ENCODE results near the gene SPG11. TPM values are rescaled to one million over a fixed set of nuclear protein-coding genes. Genes with fewer than 3 reads are reported as not detected.

Gene SPG11
- total and polyA plus RNA-seq, 2 experiments from 2014 or later: 23.3 to 42.2 TPM

- H3K4me3 Mint-ChIP-seq: no peak overlapping the region
- Histone ChIP-seq H3K4me1 (ENCODE audit: insufficient read depth) (peaks cover 9% of the 10 kb centered on the region), H3K36me3 (ENCODE audit: insufficient read depth) (peaks cover 16% of the 10 kb centered on the region; the same call in 1 of the 2 replicates), H2AFZ (no peak overlapping the region), H3K4me3 (no peak overlapping the region), H3F3A (replicated peaks; ENCODE audit: low read depth) (no peaks in the 10 kb centered on the region), H4K20me1 (replicated peaks; ENCODE audit: insufficient read depth) (peaks cover 18% of the 10 kb centered on the region), H3K27ac (ENCODE audit: low read depth) (no peak overlapping the region), H3K79me2 (replicated peaks; ENCODE audit: insufficient read depth) (peaks cover 98% of the 10 kb centered on the region), H3K27me3 (ENCODE audit: insufficient read depth) (no peaks in the 10 kb centered on the region), H3K9me2 (ENCODE audit: insufficient read depth) (no peaks in the 10 kb centered on the region), H3K4me2 (no peak overlapping the region)
- H3K4me1 Mint-ChIP-seq: peaks cover 12% of the 10 kb centered on the region; the same call in 2 of the 3 replicates
- no peak for TF ChIP-seq EZH2phosphoT487 (IDR thresholded peaks at IDR 0.05; ENCODE audit: unreplicated experiment)
- TF ChIP-seq, protein P1, sequence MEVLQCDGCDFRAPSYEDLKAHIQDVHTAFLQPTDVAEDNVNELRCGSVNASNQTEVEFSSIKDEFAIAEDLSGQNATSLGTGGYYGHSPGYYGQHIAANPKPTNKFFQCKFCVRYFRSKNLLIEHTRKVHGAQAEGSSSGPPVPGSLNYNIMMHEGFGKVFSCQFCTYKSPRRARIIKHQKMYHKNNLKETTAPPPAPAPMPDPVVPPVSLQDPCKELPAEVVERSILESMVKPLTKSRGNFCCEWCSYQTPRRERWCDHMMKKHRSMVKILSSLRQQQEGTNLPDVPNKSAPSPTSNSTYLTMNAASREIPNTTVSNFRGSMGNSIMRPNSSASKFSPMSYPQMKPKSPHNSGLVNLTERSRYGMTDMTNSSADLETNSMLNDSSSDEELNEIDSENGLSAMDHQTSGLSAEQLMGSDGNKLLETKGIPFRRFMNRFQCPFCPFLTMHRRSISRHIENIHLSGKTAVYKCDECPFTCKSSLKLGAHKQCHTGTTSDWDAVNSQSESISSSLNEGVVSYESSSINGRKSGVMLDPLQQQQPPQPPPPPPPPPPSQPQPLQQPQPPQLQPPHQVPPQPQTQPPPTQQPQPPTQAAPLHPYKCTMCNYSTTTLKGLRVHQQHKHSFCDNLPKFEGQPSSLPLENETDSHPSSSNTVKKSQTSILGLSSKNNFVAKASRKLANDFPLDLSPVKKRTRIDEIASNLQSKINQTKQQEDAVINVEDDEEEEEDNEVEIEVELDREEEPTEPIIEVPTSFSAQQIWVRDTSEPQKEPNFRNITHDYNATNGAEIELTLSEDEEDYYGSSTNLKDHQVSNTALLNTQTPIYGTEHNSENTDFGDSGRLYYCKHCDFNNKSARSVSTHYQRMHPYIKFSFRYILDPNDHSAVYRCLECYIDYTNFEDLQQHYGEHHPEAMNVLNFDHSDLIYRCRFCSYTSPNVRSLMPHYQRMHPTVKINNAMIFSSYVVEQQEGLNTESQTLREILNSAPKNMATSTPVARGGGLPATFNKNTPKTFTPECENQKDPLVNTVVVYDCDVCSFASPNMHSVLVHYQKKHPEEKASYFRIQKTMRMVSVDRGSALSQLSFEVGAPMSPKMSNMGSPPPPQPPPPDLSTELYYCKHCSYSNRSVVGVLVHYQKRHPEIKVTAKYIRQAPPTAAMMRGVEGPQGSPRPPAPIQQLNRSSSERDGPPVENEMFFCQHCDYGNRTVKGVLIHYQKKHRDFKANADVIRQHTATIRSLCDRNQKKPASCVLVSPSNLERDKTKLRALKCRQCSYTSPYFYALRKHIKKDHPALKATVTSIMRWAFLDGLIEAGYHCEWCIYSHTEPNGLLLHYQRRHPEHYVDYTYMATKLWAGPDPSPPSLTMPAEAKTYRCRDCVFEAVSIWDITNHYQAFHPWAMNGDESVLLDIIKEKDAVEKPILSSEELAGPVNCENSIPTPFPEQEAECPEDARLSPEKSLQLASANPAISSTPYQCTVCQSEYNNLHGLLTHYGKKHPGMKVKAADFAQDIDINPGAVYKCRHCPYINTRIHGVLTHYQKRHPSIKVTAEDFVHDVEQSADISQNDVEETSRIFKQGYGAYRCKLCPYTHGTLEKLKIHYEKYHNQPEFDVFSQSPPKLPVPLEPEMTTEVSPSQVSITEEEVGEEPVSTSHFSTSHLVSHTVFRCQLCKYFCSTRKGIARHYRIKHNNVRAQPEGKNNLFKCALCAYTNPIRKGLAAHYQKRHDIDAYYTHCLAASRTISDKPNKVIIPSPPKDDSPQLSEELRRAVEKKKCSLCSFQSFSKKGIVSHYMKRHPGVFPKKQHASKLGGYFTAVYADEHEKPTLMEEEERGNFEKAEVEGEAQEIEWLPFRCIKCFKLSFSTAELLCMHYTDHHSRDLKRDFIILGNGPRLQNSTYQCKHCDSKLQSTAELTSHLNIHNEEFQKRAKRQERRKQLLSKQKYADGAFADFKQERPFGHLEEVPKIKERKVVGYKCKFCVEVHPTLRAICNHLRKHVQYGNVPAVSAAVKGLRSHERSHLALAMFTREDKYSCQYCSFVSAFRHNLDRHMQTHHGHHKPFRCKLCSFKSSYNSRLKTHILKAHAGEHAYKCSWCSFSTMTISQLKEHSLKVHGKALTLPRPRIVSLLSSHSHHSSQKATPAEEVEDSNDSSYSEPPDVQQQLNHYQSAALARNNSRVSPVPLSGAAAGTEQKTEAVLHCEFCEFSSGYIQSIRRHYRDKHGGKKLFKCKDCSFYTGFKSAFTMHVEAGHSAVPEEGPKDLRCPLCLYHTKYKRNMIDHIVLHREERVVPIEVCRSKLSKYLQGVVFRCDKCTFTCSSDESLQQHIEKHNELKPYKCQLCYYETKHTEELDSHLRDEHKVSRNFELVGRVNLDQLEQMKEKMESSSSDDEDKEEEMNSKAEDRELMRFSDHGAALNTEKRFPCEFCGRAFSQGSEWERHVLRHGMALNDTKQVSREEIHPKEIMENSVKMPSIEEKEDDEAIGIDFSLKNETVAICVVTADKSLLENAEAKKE (CRISPR knock-in tag; IDR thresholded peaks at IDR 0.05): no peak
- TF ChIP-seq STAT1 (IDR thresholded peaks at IDR 0.05; ENCODE audit: unreplicated experiment): no peak
- no peak for TF ChIP-seq CREB1 (CRISPR knock-in tag; IDR thresholded peaks at IDR 0.05; ENCODE audit: low read depth)
- no peak for TF ChIP-seq JUNB (IDR thresholded peaks at IDR 0.05; ENCODE audit: unreplicated experiment)
- TF ChIP-seq REST (IDR thresholded peaks at IDR 0.05; ENCODE audit: unreplicated experiment): no peak
- no peak for TF ChIP-seq NANOG (IDR thresholded peaks at IDR 0.05; ENCODE audit: borderline replicate concordance)
- no peak for TF ChIP-seq ZNF114 (CRISPR knock-in tag; IDR thresholded peaks at IDR 0.05)
- no peak for TF ChIP-seq POLR2AphosphoS5 (IDR thresholded peaks at IDR 0.05; ENCODE audit: low read depth)
- no peak for TF ChIP-seq EZH2 (IDR thresholded peaks at IDR 0.05; ENCODE audit: low read depth, unreplicated experiment)
- TF ChIP-seq, protein P2, sequence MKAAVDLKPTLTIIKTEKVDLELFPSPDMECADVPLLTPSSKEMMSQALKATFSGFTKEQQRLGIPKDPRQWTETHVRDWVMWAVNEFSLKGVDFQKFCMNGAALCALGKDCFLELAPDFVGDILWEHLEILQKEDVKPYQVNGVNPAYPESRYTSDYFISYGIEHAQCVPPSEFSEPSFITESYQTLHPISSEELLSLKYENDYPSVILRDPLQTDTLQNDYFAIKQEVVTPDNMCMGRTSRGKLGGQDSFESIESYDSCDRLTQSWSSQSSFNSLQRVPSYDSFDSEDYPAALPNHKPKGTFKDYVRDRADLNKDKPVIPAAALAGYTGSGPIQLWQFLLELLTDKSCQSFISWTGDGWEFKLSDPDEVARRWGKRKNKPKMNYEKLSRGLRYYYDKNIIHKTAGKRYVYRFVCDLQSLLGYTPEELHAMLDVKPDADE (IDR thresholded peaks at IDR 0.05): no peak
- no peaks in the 10 kb centered on the region for H3K9me3 Mint-ChIP-seq
- H3K27me3 Mint-ChIP-seq (ENCODE audit: insufficient read depth, low read depth, poor library complexity): peaks cover 2% of the 10 kb centered on the region
- no peak overlapping the region for H3K27ac Mint-ChIP-seq
- ATAC-seq (no peak), DNase-seq (ENCODE audit: low spot score) (no peak)
- peaks cover 58% of the 10 kb centered on the region for H3K36me3 Mint-ChIP-seq (ENCODE audit: low read depth)
Observed at GRCh38 chr15:44542596-44542995, 120.9 kb downstream of the SPG11 start.

Data from GM23338 (cell line).